ENCODE results near the gene SSR1.

SSR1 gene

GRCh38 chr6:7273709-7274108 is 39.3 kb downstream of the SSR1 start:
- no peak for TF ChIP-seq CTCF (IDR thresholded peaks at IDR 0.05; ENCODE audit: poor library complexity, severe bottlenecking)
- ATAC-seq (ENCODE audit: low read depth) (no peak), DNase-seq (ENCODE audit: low spot score) (no peak)
- Histone ChIP-seq H3K27ac (ENCODE audit: poor library complexity, severe bottlenecking) (no peak overlapping the region), H3K27me3 (ENCODE audit: insufficient read depth, poor library complexity, severe bottlenecking) (no peaks in the 10 kb centered on the region), H3K4me3 (ENCODE audit: severe bottlenecking) (no peak overlapping the region), H3K9me3 (ENCODE audit: severe bottlenecking) (no peaks in the 10 kb centered on the region), H3K4me1 (ENCODE audit: insufficient read depth, poor library complexity, severe bottlenecking) (peaks cover 7% of the 10 kb centered on the region), H3K36me3 (ENCODE audit: low read depth) (no peaks in the 10 kb centered on the region)

- no peak for TF ChIP-seq CTCF (IDR thresholded peaks at IDR 0.05; ENCODE audit: poor library complexity, severe bottlenecking)
- Histone ChIP-seq H3K9me3 (ENCODE audit: severe bottlenecking) (no peaks in the 10 kb centered on the region), H3K27me3 (ENCODE audit: insufficient read depth, poor library complexity, severe bottlenecking) (no peaks in the 10 kb centered on the region), H3K27ac (ENCODE audit: poor library complexity, severe bottlenecking) (no peak overlapping the region), H3K4me1 (ENCODE audit: insufficient read depth, poor library complexity, severe bottlenecking) (peaks cover 15% of the 10 kb centered on the region), H3K4me3 (ENCODE audit: severe bottlenecking) (no peak overlapping the region), H3K36me3 (ENCODE audit: low read depth) (no peaks in the 10 kb centered on the region)
- no peak for DNase-seq (ENCODE audit: low spot score)
- ATAC-seq (ENCODE audit: low read depth): no peak
Measured at GRCh38 chr6:7271205-7271534, 41.8 kb downstream of the SSR1 start.

GRCh38 chr6:7270320-7271204 is 42.4 kb downstream of the SSR1 start:
- Histone ChIP-seq H3K27ac (ENCODE audit: poor library complexity, severe bottlenecking) (no peak overlapping the region), H3K36me3 (ENCODE audit: low read depth) (no peaks in the 10 kb centered on the region), H3K4me3 (ENCODE audit: severe bottlenecking) (no peak overlapping the region), H3K9me3 (ENCODE audit: severe bottlenecking) (no peaks in the 10 kb centered on the region), H3K27me3 (ENCODE audit: insufficient read depth, poor library complexity, severe bottlenecking) (no peaks in the 10 kb centered on the region), H3K4me1 (ENCODE audit: insufficient read depth, poor library complexity, severe bottlenecking) (peaks cover 12% of the 10 kb centered on the region)
- DNase-seq (ENCODE audit: low spot score): no peak
- ATAC-seq (ENCODE audit: low read depth): no peak
- TF ChIP-seq CTCF (IDR thresholded peaks at IDR 0.05; ENCODE audit: poor library complexity, severe bottlenecking): no peak

- DNase-seq (ENCODE audit: low spot score): no peak
- H3K27ac ChIP-seq (ENCODE audit: poor library complexity, severe bottlenecking): no peak overlapping the region
- no peak for ATAC-seq (ENCODE audit: low read depth)
- H3K4me3 ChIP-seq (ENCODE audit: severe bottlenecking): no peak overlapping the region
- H3K27me3 ChIP-seq (ENCODE audit: insufficient read depth, poor library complexity, severe bottlenecking): no peaks in the 10 kb centered on the region
- H3K36me3 ChIP-seq (ENCODE audit: low read depth): no peaks in the 10 kb centered on the region
- no peak for TF ChIP-seq CTCF (IDR thresholded peaks at IDR 0.05; ENCODE audit: poor library complexity, severe bottlenecking)
- H3K9me3 ChIP-seq (ENCODE audit: severe bottlenecking): no peaks in the 10 kb centered on the region
- H3K4me1 ChIP-seq (ENCODE audit: insufficient read depth, poor library complexity, severe bottlenecking): peaks cover 9% of the 10 kb centered on the region
Measured at GRCh38 chr6:7269816-7270215, 43.2 kb downstream of the SSR1 start.
